GM21528 (cell line): Measurements from ENCODE around the gene ANKAR.
"Not testable (repeated sequence)": the region's sequence is repeated elsewhere in the genome, so short reads cannot be mapped to it uniquely, and the experiment has no call there.

Experiments
- ATAC-seq: cut with Tn5 transposase; IDR thresholded peaks from one replicate; pipeline ENCODE4 v1.9.1; 2021; ENCODE audit warnings: mild to moderate bottlenecking, moderate library complexity; ENCODE audit not compliant: unreplicated experiment, low FRiP score

The ANKAR gene

DNA sequence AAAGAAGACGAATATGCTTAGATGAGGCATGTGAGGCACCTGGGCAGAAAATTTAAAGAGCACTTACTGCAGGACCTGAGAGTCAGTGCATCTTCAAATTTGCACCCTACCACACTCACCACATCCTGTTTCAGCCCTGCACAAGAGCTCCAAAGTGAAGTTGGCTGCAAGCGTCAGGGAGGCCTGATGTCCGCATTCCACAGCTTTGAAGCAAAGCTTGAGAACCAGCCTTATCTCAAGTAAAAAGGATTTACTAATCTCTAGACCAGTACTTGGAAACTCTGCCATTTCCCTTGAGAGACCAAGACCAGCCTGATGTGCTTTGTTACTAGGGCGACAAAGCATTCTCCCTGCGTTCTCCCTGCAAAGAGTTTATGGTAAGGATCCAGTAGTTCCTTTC is 16.6 kb upstream of the ANKAR start:
- ATAC-seq, result peak; percentile 39

DNA sequence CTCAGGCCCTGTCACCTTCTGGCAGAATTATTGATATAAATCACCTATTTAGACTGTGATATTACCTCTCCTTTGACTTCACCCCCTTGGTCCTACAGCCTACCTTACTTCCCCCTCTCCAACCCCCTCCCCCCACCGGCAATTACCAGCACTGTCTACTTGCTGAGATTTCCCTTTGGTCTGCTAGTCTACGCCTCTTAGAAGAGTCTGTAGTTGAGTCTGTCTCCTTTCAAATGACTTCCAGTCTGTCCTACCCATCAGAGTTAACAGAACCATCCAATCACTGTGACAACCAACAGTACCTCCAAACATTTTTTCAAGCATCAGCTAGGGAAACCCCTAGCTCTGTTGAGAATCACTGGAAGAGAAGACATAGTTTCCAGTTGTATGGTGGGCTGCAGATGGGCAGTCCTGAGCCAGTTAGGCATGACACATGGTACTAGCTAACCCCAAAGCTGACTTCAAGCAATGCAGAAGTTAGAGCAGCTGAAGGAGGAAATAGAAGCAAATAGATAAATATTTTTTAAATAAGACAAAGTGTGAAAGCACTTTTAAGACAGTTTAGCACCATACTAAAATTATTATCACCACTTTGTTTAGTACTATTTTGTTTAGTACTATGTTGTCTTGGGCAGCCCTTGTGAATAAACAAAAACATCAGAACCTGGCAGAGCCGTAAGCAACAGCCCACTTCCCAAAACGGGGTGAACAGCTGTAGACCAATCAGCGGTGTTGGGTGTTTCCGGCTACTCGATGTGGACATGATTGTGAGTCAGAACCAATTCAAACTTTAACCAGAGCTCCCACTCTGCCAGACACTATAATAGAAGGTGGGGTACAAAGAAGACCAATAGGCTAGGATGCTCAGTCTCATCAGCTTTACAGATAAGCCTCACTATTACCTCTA is 15.9 kb upstream of the ANKAR start:
- no peak for ATAC-seq

DNA sequence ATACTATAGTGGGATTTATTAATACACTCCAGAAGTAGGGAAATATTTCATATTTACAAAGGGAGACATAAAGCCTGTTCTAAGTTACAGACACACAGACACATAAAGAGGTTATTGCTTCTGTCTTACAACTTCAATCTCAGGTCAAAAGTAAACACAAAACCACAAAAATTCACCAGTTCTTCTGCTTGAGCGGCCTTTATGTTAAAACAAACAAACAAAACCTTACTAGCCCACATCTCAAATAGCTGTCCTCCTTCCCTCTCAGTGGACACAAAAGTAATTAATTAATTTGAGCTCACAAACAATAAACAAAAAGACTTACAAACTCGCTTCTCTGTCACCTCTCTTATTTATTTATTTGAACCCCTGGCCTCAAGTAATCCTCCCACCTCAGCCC is 14.7 kb upstream of the ANKAR start:
- ATAC-seq, result no peak

DNA sequence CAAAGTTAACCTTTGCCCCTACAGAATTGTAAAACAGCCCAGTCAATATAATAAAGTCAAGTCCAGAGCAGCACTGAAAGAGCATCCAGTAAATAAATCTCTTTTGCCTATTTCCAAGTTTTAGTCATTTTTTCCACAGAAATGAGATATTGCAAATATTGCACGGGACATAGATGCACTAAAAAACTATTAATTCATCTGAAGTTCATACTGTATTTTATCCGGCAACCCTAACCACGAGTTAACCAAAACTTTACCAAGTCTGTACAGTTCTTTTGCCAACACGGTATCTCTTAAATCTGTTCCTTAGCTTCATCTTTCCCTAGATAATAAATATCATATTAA is 13.7 kb upstream of the ANKAR start:
- ATAC-seq, result no peak

DNA sequence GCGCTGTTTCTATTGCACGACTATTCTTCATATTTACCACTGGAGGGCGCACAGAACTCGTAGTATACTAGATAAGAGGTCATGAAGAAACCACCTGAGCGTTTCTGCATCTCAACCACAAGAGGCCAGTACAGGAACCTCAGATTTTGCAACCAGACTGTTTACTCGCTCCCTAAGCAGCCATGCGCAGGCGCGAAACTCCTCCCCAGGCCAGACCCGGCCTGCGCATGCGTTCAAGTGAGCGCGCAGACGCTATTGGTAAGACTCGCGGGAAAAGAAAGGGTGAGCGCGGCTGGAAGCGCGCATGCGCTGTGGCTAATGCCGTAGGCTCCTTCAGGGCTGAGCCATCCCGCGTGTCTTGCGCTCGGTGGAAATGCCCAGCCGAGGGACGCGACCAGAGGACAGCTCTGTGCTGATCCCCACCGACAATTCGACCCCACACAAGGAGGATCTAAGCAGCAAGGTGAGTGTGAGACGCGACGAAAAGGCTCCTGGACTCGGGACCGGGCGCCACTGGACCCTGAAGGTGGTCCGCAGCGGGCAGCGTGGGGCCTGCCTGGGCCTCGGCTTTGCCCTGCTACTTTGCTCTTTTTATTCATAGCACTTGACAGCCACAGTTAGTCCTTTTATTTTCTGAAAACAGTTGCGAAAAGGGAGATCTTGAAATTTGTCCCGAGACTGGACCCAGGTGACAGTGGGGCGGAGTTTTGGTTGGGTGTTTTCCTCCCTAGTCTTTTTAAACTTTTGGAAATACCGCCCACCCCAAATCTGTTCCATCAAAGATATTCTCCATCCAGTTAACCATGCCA is 13.1 kb upstream of the ANKAR start, which contains the start of gene ASNSD1:
ASNSD1 (plus strand) TSS at position 312 of the 809 bp plus-strand sequence. CDS start 4,674 bp downstream, outside the sequence.
- peak; percentile 95 for ATAC-seq

DNA sequence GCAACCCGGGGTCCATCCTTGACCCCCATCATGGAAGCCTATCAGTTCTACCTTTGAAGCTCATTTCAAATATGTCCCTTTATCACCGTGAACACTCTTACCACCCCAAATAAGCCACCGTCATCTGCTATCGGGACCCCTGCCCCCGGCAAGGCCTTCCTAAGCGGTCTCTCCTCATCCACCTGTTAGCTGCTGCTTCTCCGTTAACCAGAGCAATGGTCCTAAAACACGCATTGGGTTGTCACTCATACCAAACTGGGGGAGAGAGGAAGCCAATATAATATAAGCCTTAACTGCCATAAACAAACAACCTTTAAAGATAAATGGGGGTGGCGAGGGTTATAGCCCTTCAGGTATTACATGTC is 12.5 kb upstream of the ANKAR start:
- no peak for ATAC-seq

DNA sequence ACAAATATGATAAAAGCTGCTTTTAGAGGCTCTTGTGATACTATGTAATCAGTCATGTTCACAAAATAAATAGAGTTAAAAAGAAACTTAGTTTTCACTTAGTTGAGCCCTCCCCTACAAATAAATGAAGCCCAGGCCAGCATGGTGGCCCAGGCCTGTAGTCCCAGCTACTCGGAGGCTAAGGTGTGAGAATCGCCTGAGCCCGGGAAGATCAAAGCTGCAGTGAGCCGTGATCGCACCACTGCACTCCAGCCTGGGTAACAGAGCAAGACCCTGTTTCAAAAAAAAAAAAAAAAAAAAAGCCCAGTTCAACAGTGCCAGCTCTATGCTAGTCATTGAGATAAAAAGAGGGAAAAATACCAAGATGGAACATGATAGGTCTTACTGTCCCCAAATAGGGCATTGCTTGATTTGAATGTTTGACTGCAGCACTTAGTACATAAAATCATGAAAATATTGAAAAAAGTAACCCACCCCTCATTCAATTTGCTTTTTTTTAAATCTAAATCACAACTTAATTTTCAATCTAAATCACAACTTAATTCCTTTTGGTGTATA is 11.7 kb upstream of the ANKAR start:
- no peak for ATAC-seq

DNA sequence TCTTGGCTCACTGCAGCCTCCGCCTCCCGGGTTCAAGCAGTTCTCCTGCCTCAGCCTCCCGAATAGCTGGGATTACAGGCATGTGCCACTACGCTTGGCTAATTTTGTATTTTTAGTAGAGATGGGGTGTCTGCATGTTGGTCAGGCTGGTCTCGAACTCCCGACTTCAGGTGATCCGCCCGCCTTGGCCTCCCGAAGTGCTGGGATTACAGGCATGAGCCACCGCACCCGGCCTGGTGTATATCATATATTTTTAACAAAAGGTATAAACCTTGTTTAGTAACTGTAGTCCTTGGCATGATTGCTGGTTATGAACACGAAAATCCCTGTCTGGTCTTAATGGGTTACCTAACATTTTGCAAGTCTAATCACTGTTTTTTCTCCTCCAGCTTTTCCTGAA is 11.2 kb upstream of the ANKAR start:
- ATAC-seq, result not testable (repeated sequence)

DNA sequence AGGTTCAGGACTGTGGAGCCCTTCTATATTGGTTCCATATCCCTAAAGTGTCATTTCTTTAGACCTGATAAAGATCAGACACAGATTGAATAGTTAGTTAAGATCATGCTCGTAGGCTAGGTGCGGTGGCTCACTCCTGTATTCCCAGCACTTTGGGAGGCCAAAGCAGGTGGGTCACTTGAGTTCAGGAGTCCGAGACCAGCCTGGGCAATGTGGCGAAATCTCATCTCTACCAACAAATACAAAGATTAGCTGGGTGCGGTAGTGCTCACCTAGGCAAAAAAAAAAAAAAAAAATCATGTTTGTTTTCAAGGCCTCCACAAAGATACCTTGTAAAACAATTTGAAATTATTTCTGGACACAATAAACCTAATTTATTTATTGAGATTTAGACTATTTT is 4.6 kb upstream of the ANKAR start:
- ATAC-seq, result no peak

DNA sequence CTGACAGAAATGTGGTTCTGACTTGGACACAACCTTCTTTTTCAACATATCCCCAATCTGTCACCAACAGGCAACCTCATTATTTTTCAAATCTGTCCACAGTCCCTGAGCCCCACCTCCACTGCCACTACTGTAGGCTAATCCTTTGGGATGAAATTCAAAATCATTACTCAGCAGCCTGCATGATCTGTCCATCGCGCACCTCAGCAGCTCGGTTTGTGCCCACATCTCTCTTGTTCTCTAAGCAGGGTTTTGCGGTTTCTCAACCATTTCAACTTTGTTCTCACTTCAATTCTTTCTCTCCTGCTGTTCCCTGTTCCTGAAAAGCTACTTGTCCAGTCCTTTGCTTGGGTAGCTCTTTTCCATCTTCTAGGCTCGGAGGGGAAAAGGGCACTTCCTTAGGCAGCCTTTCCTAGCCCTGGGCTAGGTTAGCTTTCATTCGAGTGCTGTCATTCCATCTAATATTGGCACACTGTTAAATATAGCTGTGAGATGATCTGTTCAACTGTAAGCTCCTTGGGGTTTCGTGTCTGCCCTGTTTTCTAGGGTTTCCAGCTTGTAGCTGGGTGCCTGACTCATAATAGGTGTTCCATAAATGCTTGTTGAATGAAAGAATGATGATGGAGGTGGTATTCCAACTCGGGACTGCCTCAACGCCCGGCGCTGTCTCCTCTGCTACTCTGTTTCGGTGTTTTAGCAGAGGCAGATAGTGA is 653 bp upstream of the ANKAR start:
- ATAC-seq, result no peak

DNA sequence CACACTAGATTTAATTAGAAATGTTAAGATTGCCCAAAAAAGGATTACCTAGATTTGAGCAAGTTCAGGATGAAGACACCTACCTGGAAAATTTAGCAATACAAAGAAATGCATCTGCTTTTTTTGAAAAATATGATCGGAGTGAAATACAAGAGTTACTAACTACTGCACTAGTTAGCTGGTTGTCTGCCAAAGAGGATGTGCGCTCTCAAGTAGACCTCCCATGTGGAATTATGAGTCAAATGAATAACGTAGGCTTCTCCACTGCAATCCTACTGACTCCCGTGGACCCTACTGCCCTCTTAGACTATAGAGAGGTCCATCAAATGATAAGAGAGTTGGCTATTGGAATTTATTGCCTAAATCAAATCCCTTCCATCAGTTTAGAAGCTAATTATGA is 2.0 kb downstream of the ANKAR start:
- ATAC-seq, result no peak

DNA sequence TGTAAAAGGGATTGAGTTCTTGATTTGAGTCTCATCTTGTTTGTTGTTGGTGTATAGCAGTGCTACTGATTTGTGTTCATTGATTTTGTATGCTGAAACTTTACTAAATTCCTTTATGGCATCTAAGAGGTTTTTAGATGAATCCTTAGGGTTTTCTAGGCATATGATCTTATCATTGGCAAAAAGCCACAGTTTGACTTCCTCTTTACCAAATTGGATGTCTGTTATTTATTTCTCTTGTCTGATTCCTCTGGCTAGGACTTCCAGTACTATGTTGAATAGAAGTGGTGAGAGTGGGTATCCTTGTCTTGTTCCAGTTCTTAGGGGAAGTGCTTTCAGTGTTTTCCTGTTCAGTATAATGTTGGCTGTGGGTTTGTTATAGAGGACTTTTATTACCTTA is 4.8 kb downstream of the ANKAR start:
- no peak for ATAC-seq

DNA sequence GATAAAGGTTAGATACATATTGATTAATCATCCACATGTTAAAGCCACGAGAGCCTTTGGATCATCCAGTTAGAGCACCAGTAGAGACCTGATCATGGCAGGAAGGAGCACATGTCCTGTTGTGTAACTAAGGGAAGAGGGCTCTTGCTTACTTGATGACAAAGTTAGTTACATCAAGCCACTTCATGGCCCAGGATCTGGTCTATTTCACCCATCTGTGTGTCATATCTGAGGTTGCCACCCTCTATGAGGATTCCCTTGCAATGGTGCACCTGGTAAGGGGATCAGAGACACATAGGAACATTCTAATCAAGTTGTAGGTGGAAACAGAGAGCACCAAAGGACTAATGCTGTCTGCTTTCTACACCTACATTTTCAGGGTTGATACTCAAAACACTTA is 6.7 kb downstream of the ANKAR start:
- no peak for ATAC-seq

DNA sequence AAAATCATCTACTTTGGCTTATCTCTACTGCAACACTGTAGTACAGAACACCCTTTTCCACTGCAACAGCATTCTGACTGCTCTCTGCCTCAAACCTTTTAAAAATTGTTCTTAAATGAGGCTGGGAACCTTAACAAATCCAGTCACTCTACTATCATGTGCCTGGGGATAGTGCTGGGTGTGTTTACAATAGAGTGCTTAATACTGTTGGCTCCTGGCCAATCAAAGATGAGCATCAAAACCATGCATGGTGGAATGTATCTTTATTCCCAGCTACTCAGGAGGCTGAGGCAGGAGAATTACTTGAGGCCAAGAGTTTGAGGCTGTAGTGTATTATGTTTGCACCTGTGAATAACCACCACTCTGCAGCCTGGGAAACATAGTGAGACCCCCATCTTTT is 7.4 kb downstream of the ANKAR start:
- ATAC-seq, result no peak

DNA sequence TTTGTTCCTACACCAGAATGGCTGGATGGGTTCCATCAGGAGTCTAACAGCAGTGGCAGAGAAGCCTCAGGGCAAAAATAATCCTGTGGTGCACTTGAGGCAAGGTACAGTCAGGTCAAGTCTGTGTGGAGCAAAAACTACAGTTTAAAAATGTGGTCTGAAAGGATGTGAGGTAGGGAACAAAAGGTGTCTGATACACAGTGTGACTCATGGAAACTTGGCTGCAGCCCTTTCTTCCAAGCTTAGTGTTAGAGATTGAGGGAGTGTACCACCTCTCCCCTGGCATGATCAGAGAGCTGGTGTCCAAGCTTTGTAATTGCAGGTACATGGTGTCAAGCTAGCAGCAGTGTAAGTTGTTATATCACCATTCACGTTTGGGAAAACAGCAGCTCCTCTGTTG is 8.9 kb downstream of the ANKAR start:
- ATAC-seq, result no peak

DNA sequence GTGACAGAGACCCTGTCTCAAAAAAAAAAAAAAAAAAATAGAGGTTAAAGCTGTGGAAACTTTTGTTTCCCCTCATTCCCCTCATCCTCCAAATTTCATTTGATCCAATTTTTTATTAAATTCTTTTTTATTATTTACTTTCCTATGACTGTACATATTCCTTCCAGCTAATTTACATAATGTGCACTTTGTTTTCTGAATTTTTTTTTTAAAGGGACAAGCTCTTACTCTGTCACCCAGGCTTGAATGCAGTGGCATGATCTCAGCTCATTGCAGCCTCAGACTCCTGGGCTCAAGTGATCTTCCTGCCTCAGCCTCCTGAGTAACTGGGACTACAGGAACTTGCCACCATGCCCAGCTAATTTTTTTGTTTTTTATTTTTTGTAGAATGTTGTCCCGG is 10.3 kb downstream of the ANKAR start:
- no peak for ATAC-seq

DNA sequence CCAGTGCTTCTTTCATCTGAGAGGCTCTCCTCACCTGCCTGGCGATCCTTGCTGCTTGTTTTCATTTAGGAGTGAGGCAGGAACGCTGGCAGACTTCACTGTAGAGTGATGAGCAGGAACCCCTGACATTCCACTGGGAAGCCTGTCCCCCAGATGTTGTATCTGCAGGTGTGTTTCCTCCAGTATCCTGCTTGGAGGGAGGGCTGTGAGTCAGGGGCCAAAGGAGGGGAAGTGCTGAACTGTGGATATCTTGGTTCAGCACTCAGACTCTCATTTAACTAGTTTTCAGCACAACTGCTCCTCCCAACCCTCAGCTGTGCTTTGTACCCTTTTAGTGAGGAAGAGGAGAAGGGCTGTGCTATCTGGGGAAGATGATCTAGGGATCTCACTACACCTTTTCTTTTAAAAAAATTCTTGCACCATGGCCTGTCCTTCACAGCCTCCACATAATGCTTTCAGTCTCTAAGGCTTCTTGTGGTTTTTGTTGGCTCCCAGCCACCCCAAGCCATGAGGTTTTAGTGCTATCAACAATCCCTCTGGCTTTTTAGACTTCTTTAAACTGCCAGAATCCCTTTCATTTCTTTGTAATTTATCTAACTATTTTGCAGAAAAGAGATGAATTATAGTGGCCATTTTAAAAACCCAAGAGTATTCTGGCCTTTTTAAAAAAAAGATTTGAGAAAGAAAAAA is 11.2 kb downstream of the ANKAR start:
- peak; percentile 67 for ATAC-seq

DNA sequence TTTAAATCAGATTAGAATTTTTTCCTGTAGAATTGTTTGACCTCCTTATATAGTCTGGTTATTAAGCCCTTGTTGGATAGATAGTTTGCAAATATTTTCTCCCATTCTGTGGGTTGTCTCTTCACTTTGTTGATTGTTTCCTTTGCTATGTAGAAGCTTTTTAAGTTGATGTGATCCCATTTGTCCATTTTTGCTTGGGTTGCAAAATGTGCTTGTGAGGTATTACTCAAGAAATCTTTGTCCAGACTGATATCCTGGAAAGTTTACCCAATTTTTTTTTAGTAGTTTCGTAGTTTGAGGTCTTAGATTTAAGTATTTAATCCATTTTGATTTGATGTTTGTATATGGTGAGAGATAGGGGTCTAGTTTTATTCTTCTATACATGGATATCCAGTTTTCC is 13.3 kb downstream of the ANKAR start:
- not testable (repeated sequence) for ATAC-seq

DNA sequence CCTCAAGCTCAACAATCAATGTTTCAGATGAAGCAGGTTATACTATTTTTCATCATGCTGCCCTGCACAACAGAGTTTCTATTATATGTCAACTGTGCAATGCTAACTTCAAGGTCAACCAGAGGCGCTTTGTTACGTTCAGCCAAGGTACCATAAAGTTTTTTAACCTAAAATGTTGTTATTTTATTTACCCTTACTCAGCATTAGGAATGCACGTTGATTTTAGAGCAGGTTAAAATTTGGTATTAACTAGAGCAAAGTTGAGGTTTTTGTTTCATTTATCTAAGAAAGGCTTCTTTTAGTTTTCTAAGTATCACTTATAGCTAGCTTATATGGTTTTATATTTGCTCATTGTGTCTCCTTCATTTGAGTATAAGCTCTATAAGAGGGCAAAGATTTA is 21.8 kb downstream of the ANKAR start:
- no peak for ATAC-seq
